Testis (tissue), 3 donors: ENCODE data around the gene STARD13. TPM values are rescaled to one million over a fixed set of nuclear protein-coding genes. Genes with fewer than 3 reads are reported as not detected.

Experiments used
- DNase-seq: peaks from one replicate; pipeline ENCODE4 v3.0.0-alpha.2; 2019
- H3K27ac ChIP-seq, 2 donors: fragments of 200-600 bp; sonication (generic); one replicate each; pipeline ENCODE4 v1.5.1; 2019
- H3K27me3 ChIP-seq: fragments of 200-600 bp; sonication (generic); one replicate; pipeline ENCODE4 v1.5.1; 2019
- H3K36me3 ChIP-seq: fragments of 200-600 bp; sonication (generic); one replicate; pipeline ENCODE4 v1.5.1; 2017; ENCODE audit warnings: low read depth; ENCODE audit errors: missing control alignments
- H3K4me1 ChIP-seq: fragments of 200-600 bp; sonication (generic); one replicate; pipeline ENCODE4 v1.5.1; 2019
- H3K4me3 ChIP-seq, 2 donors: fragments of 200-600 bp; sonication (generic); one replicate each; pipeline ENCODE4 v1.5.1; 2017 to 2019
- H3K9me3 ChIP-seq: fragments of 200-600 bp; sonication (generic); one replicate; pipeline ENCODE4 v1.5.1; 2017
- POLR2A ChIP-seq: fragments of 450-650 bp; IDR thresholded peaks from one replicate; pipeline ENCODE4 v1.6.1; 2017; ENCODE audit warnings: antibody characterized with exemption, mild to moderate bottlenecking, moderate library complexity
- WGBS, 2 donors: methylation state at CpG; one replicate each; pipeline ENCODE4 v1.1.5; 2018; 5-methylcytosine and 5-hydroxymethylcytosine counted together
- intact Hi-C: fragments of 100-400 bp; cut with DNase I; formaldehyde crosslinking; loops from one replicate; pipeline ENCODE4 v1.15.1; 2023; ENCODE audit warnings: low total_unique reads
- polyA plus RNA-seq: library from polyadenylated mRNA; stranded (reverse); fragments of 350-450 nt; fragmentation: Illumina TruSeq; extraction: RNeasy Lipid Tissue Mini Kit (QIAGEN cat#74804); gene quantifications from one replicate; pipeline ENCODE4 v1.2.3, GENCODE V29; 2014; ENCODE audit warnings: low read depth, low replicate concordance; ENCODE audit not compliant: insufficient read depth
- total RNA-seq, 2 donors: library from RNA; depleted of rRNA; stranded (reverse); fragments of >200 nt; gene quantifications; one replicate each; pipeline ENCODE4 v1.2.3, GENCODE V29; 2016
- TF ChIP-seq, protein P1 (sequence below), 3 experiments: fragments of 450-650 bp in 2 of 3; fragments of 200-600 bp in 1 of 3; sonication (generic) in 1 of 3; IDR thresholded peaks; one replicate each; pipeline ENCODE4 v1.5.1; 2016 to 2019; ENCODE audit warnings: antibody characterized with exemption in 3 of 3, mild to moderate bottlenecking in 2 of 3, moderate library complexity in 1 of 3

The STARD13 gene
- total and polyA plus RNA-seq, 3 donors from 2014 or later, result 7.2 to 33.7 (median 24.4) TPM

DNA sequence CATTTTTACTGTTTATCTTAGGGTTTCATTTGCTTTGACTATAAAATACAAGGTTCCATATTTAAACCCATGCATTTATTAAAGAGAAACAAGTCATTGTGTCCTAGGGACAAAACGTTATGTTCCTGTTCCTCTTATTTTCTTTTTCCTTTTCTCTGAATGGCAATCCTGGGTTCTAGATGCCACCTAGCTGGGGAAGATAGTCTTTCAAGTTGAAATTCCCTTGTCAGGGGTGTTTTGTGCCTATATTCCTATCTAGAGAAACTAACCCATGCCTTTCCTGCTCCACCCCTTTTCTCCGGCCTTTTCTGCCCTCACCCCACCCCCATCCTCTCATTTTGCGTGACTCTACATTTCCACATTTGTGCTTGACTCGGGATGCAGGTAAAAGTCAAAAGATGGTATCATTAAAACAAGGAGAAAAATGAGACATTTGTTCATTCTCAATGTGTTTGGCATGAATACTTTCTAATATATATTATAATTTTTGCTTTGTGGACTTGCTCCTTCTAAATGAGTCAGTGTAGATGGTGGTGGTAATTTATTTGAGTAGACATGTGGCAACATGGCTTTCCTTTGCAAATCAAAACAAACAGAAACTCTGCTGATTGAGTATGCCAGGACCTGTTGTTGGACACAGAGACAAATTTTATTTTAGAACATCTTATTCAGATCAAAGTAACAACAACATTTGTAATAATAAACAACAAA, 26.8 kb upstream of the STARD13 start:
- DNase-seq, result no peak
- WGBS, 2 donors, result 60 to 65% methylated on average over 4 of the region's 4 CpGs
- Histone ChIP-seq H3K4me3 (no peak overlapping the region), H3K4me1 (no peaks in the 10 kb centered on the region), H3K27ac (no peak overlapping the region), H3K36me3 (no peaks in the 10 kb centered on the region), H3K27me3 (no peaks in the 10 kb centered on the region), H3K9me3 (no peaks in the 10 kb centered on the region)
- intact Hi-C loops, result no loop called here
- TF ChIP-seq POLR2A, result no peak
- TF ChIP-seq, protein P1, sequence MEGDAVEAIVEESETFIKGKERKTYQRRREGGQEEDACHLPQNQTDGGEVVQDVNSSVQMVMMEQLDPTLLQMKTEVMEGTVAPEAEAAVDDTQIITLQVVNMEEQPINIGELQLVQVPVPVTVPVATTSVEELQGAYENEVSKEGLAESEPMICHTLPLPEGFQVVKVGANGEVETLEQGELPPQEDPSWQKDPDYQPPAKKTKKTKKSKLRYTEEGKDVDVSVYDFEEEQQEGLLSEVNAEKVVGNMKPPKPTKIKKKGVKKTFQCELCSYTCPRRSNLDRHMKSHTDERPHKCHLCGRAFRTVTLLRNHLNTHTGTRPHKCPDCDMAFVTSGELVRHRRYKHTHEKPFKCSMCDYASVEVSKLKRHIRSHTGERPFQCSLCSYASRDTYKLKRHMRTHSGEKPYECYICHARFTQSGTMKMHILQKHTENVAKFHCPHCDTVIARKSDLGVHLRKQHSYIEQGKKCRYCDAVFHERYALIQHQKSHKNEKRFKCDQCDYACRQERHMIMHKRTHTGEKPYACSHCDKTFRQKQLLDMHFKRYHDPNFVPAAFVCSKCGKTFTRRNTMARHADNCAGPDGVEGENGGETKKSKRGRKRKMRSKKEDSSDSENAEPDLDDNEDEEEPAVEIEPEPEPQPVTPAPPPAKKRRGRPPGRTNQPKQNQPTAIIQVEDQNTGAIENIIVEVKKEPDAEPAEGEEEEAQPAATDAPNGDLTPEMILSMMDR (IDR thresholded peaks at IDR 0.05), result peak in 1 of 3 experiments; percentile 23

DNA sequence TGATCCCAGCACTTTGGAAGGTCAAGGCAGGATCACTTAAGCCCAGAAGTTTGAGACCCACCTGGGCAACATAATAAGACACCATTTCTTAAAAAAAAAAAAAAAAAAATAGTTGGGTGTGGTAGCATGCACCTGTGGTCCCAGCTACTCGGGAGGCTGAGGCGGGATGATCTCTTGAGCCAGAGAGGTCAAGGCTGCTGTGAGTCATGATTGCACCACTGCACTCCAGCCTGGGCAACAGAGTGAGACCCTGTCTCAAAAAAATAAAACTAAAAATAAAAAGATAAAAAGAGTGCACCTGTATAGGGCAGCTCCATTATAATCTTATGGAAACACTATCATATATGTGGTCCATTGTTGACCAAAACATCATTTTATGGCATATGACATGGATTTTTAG, 25.5 kb upstream of the STARD13 start:
- DNase-seq, result no peak
- Histone ChIP-seq H3K27me3 (no peaks in the 10 kb centered on the region), H3K9me3 (no peaks in the 10 kb centered on the region), H3K4me1 (no peaks in the 10 kb centered on the region), H3K36me3 (no peaks in the 10 kb centered on the region), H3K27ac (no peak overlapping the region), H3K4me3 (no peak overlapping the region)
- WGBS, 2 donors, result 81 to 93% methylated on average over 2 of the region's 2 CpGs
- intact Hi-C loops, result no loop called here
- no peak for TF ChIP-seq POLR2A
- TF ChIP-seq, protein P1 (IDR thresholded peaks at IDR 0.05), result no peak

- 93 to 96% methylated on average over 4 of the region's 4 CpGs for WGBS, 2 donors
- intact Hi-C loops, result no loop called here
- no peak for DNase-seq
- Histone ChIP-seq H3K36me3 (no peaks in the 10 kb centered on the region), H3K27ac (no peak overlapping the region), H3K27me3 (no peaks in the 10 kb centered on the region), H3K4me1 (no peaks in the 10 kb centered on the region), H3K9me3 (no peaks in the 10 kb centered on the region), H3K4me3 (no peak overlapping the region)
- TF ChIP-seq, protein P1 (IDR thresholded peaks at IDR 0.05), result no peak
- no peak for TF ChIP-seq POLR2A
Measured at GRCh38 chr13:33310245-33311038, 24.9 kb upstream of the STARD13 start.

GRCh38 chr13:33308863-33309262, 23.3 kb upstream of the STARD13 start:
- Histone ChIP-seq H3K4me1 (no peaks in the 10 kb centered on the region), H3K36me3 (no peaks in the 10 kb centered on the region)
- WGBS, 2 donors, result 93 to 100% methylated on average over 1 of the region's 1 CpG

More at GRCh38 chr13:33308863-33309262, 23.3 kb upstream of the STARD13 start:
- intact Hi-C loops, result no loop called here
- DNase-seq, result no peak
- H3K4me3 ChIP-seq, result no peak overlapping the region
- no peaks in the 10 kb centered on the region for H3K27me3 ChIP-seq
- H3K27ac ChIP-seq, result no peak overlapping the region
- TF ChIP-seq POLR2A, result no peak
- TF ChIP-seq, protein P1 (IDR thresholded peaks at IDR 0.05), result no peak
- no peaks in the 10 kb centered on the region for H3K9me3 ChIP-seq
